A549 (cell line): ENCODE results near the gene DDX39B. TPM values are rescaled to one million over a fixed set of nuclear protein-coding genes. Genes with fewer than 3 reads are reported as not detected.

Experiments
- ATAC-seq, 2 experiments: fragments of 200-7000 bp in 1 of 2; fragments of >200 bp in 1 of 2; cut with Nextera tagmentation in 1 of 2; cut with Tn5 transposase in 1 of 2; 3 replicates each; pipeline versions ENCODE4 v1.8.0 to v1.9.1; 2018 to 2020; ENCODE audit warnings: mild to moderate bottlenecking in 1 of 2, moderate library complexity in 1 of 2
- CTCF ChIA-PET: fragments of 300-600 bp; sonication (Branson Sonifier 250); formaldehyde crosslinking; extraction: SDS; loops from one replicate; lab custom pipeline; 2021; ENCODE audit warnings: antibody characterized with exemption, inconsistent platforms; lab: Yijun Ruan, JAX
- POLR2A ChIA-PET: fragments of 350-600 bp; formaldehyde crosslinking; extraction: SDS; loops from one replicate; lab custom pipeline; 2021; ENCODE audit warnings: antibody characterized with exemption, inconsistent platforms; lab: Yijun Ruan, JAX
- DNase-seq, 2 experiments: peaks; one replicate each; pipeline versions ENCODE4 v3.0.0 to v3.0.0-alpha.2; 2011 to 2016; ENCODE audit warnings: low read depth in 1 of 2, low spot score in 1 of 2
- FAIRE-seq: peaks from 2 replicates; lab custom pipeline; 2011; peaks lifted over from hg19 to GRCh38; lab: Jason Lieb, UNC
- H3K27ac ChIP-seq, 2 experiments: fragments of >200 bp; sonication (Bioruptor Twin); formaldehyde crosslinking; 3 replicates each; pipeline ENCODE4 v1.5.1; 2016 to 2017
- H3K4me1 ChIP-seq: fragments of >200 bp; sonication (Bioruptor Twin); formaldehyde crosslinking; 3 replicates; pipeline ENCODE4 v1.6.1; 2016
- H3K4me2 ChIP-seq: fragments of >200 bp; sonication (Bioruptor Twin); formaldehyde crosslinking; 3 replicates; pipeline ENCODE4 v1.6.1; 2016
- H3K4me3 ChIP-seq: fragments of >200 bp; sonication (Bioruptor Twin); formaldehyde crosslinking; 3 replicates; pipeline ENCODE4 v1.5.1; 2016
- H3K9me3 ChIP-seq: fragments of >200 bp; sonication (Bioruptor Twin); formaldehyde crosslinking; 3 replicates; pipeline ENCODE4 v1.6.1; 2016
- ATOH8 ChIP-seq: fragments of 250-450 bp; sonication (Bioruptor Pico); IDR thresholded peaks from 2 replicates; pipeline ENCODE4 v1.5.0; 2020; ENCODE audit warnings: low read depth, mild to moderate bottlenecking, moderate library complexity
- BHLHE40 ChIP-seq: IDR thresholded peaks from 2 replicates; pipeline ENCODE4 v1.6.1; 2012; ENCODE audit warnings: low read depth, low read length, inconsistent platforms
- CTCF ChIP-seq: fragments of >200 bp; sonication (Bioruptor Twin); formaldehyde crosslinking; IDR thresholded peaks from 3 replicates; pipeline ENCODE4 v1.5.1; 2016
- EHMT2 ChIP-seq: fragments of 200-600 bp; sonication (generic); IDR thresholded peaks from 2 replicates; pipeline ENCODE4 v1.6.1; 2016; ENCODE audit warnings: antibody characterized with exemption, low read depth, mild to moderate bottlenecking, moderate library complexity
- EP300 ChIP-seq, 2 experiments: fragments of >200 bp; sonication (Bioruptor Twin); formaldehyde crosslinking; IDR thresholded peaks; 2 replicates in 1 of 2; 3 replicates in 1 of 2; pipeline ENCODE4 v1.6.1; 2016 to 2017
- FOSB ChIP-seq: fragments of 250-450 bp; sonication (Bioruptor Pico); IDR thresholded peaks from 2 replicates; pipeline ENCODE4 v1.5.0; 2020; ENCODE audit warnings: mild to moderate bottlenecking, moderate library complexity
- FOSL2 ChIP-seq, 2 experiments: fragments of 450-650 bp in 1 of 2; fragments of >200 bp in 1 of 2; sonication (Bioruptor Twin) in 1 of 2; formaldehyde crosslinking; IDR thresholded peaks; 2 replicates each; pipeline versions ENCODE4 v1.5.0 to v1.6.1; 2016 to 2020; ENCODE audit warnings: mild to moderate bottlenecking in 1 of 2, moderate library complexity in 1 of 2
- FOXS1 ChIP-seq: fragments of 250-450 bp; sonication (Bioruptor Pico); IDR thresholded peaks from 2 replicates; pipeline ENCODE4 v1.5.0; 2020; ENCODE audit warnings: mild to moderate bottlenecking, moderate library complexity
- GATA3 ChIP-seq: IDR thresholded peaks from 2 replicates; pipeline ENCODE4 v1.6.1; 2012; ENCODE audit warnings: borderline replicate concordance
- HEYL ChIP-seq: fragments of 250-450 bp; sonication (Bioruptor Pico); IDR thresholded peaks from 2 replicates; pipeline ENCODE4 v1.8.0; 2021; ENCODE audit warnings: mild to moderate bottlenecking, moderate library complexity
- HOXB5 ChIP-seq: fragments of 250-450 bp; sonication (Bioruptor Pico); IDR thresholded peaks from 2 replicates; pipeline ENCODE4 v1.5.0; 2020; ENCODE audit warnings: mild to moderate bottlenecking, moderate library complexity
- JUNB ChIP-seq: fragments of >200 bp; sonication (Bioruptor Twin); formaldehyde crosslinking; IDR thresholded peaks from 2 replicates; pipeline ENCODE4 v1.6.1; 2016
- NFE2L2 ChIP-seq: fragments of 150-350 bp; conservative IDR thresholded peaks from 2 replicates; pipeline ENCODE4 v1.6.1; 2014; ENCODE audit warnings: low read length
- NPAS2 ChIP-seq: fragments of 250-450 bp; sonication (Bioruptor Pico); IDR thresholded peaks from 2 replicates; pipeline ENCODE4 v1.8.0; 2022; ENCODE audit warnings: mild to moderate bottlenecking, moderate library complexity, borderline replicate concordance
- NR3C1 ChIP-seq: fragments of >200 bp; sonication (Bioruptor Twin); formaldehyde crosslinking; IDR thresholded peaks from 3 replicates; pipeline ENCODE4 v1.6.1; 2017
- RAD21 ChIP-seq, 2 experiments: fragments of >200 bp in 1 of 2; sonication (Bioruptor Twin) in 1 of 2; formaldehyde crosslinking in 1 of 2; IDR thresholded peaks in 1 of 2; conservative IDR thresholded peaks in 1 of 2; 2 replicates in 1 of 2; 3 replicates in 1 of 2; pipeline ENCODE4 v1.6.1; 2012 to 2018; ENCODE audit warnings: inconsistent platforms in 1 of 2
- RNF2 ChIP-seq: fragments of 200-600 bp; sonication (generic); IDR thresholded peaks from 2 replicates; pipeline ENCODE4 v1.6.1; 2016; ENCODE audit warnings: low read depth, mild to moderate bottlenecking, antibody characterized with exemption, moderate library complexity, borderline replicate concordance
- SREBF2 ChIP-seq: fragments of 450-650 bp; IDR thresholded peaks from 2 replicates; pipeline ENCODE4 v1.6.1; 2014; ENCODE audit warnings: mild to moderate bottlenecking, moderate library complexity
- TFCP2L1 ChIP-seq: fragments of 250-450 bp; sonication (Bioruptor Pico); IDR thresholded peaks from 2 replicates; pipeline ENCODE4 v1.5.0; 2021; ENCODE audit warnings: mild to moderate bottlenecking
- ZSCAN20 ChIP-seq: fragments of 250-450 bp; sonication (Bioruptor Pico); IDR thresholded peaks from 2 replicates; pipeline ENCODE4 v1.8.0; 2022; ENCODE audit warnings: mild to moderate bottlenecking, moderate library complexity
- WGBS: methylation state at CpG from one replicate; pipeline ENCODE4 v1.1.6; 2017; ENCODE audit errors: missing lambda C conversion rate; 5-methylcytosine and 5-hydroxymethylcytosine counted together
- polyA plus RNA-seq, 4 experiments: library from polyadenylated mRNA; depleted of rRNA in 3 of 4; stranded (reverse); fragments of >200 nt; fragmentation: RNase III in 1 of 4; extraction: RNeasy Plus Mini Kit Qiagen cat#74134 plus additional on column Dnase treatment in 1 of 4; gene quantifications; 2 replicates in 3 of 4; 3 replicates in 1 of 4; pipeline ENCODE4 v1.2.3, GENCODE V29; 2011 to 2017
- TF ChIP-seq, protein P1 (sequence below): IDR thresholded peaks from 2 replicates; pipeline ENCODE4 v1.6.1; 2012; ENCODE audit warnings: low read depth, borderline replicate concordance

The DDX39B gene
- polyA plus RNA-seq, 2 of the 4 experiments (the other 2 are of a cell fraction): 267 to 441 TPM

DNA sequence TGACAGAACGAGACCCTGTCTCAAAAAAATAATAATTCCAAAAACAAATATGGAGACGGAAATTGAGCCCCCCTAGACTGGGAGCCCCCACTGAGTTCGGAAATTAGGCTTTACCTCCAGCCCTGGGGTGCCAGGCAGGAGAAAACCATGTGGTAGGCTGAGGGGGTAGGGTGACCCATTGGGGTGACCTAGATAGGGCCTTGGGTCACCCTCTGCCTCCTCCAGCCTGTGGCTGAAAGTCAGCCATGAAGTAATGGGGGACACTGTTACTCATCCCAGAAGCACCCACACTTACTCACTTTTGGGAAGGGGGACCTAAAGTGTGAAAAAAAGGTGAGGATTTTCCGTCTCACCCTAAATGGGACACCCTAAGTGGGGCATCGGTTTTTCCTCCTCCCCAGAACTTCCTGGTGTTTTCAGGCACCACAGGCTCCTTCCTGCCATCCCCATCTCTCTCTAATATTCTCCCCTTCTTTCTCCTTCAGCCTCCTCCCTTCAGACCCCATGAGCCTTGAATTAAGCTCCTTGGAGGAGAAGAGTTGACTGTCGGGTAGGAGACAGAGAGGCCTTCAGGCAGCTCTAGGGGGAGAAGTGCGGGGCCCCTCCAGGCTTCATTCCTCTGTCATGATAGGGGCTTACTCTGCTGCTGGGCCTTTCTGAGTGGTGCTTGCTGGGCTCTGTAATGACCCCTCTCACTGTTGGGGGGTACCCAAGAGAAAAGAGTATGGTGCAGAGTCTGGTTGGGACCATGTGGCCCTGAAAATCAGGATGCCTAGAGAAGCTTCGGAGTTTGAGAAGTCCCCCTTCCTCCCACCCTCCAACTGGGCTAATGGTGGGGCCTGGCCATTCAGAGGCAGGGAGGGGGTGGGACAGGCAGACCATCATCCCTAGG is 38.0 kb upstream of the DDX39B start:
- ChIA-PET POLR2A (interaction anchor here (1.0 to 1.2 kb wide), 2 partner anchors 37 to 235 kb away, joined by 3 read pairs; partner anchors contain the start of genes DDX39B, HSPA1A and HSPA1L), CTCF (interaction anchor here (0.7 to 18.3 kb wide), 13 partner anchors 10 to 199 kb away, joined by 3 to 338 read pairs (median 6); partner anchors contain the start of genes ATP6V1G2, LTA, NCR3 and NFKBIL1)
- FAIRE-seq (no peak), DNase-seq (no peak), ATAC-seq (no peak)
- Histone ChIP-seq H3K27ac (no peak overlapping the region), H3K4me3 (no peak overlapping the region), H3K9me3 (no peaks in the 10 kb centered on the region), H3K4me1 (peaks cover 6% of the 10 kb centered on the region; the same call in 1 of the 3 replicates), H3K4me2 (no peak overlapping the region; the same call in 2 of the 3 replicates)
- 83% methylated on average over 7 of the region's 8 CpGs for WGBS
- TF ChIP-seq JUNB: no peak
- TF ChIP-seq SREBF2: no peak
- TF ChIP-seq BHLHE40: no peak
- TF ChIP-seq ATOH8 (CRISPR knock-in tag): no peak
- TF ChIP-seq NPAS2: no peak
- TF ChIP-seq FOXS1 (CRISPR knock-in tag): no peak
- no peak for TF ChIP-seq NR3C1
- TF ChIP-seq EP300 (IDR thresholded peaks at IDR 0.05): no peak
- no peak for TF ChIP-seq FOSL2 (IDR thresholded peaks at IDR 0.05)
- TF ChIP-seq FOSL2 (CRISPR knock-in tag; IDR thresholded peaks at IDR 0.05): no peak
- no peak for TF ChIP-seq HEYL (CRISPR knock-in tag)

DNA sequence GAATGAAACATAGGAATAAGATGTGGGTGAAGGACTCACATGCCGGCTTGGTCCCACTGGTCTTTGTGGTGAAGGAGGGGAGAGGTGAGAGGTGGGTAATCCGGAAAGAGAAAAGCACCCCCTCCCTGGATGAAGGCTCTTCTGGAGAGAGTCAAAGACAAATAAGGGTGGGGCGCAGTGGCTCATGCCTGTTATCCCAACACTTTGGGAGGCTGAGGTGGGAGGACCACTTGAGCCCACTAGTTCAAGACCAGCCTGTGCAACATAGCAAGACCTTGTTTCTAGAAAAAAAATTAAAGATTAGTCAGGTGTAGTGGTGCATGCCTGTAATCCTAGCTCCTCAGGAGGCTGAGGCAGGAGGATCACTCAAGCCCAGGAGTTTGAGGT is 37.3 kb upstream of the DDX39B start:
- Histone ChIP-seq H3K4me3 (no peak overlapping the region), H3K4me1 (peaks cover 6% of the 10 kb centered on the region; the same call in 1 of the 3 replicates), H3K4me2 (no peak overlapping the region), H3K9me3 (no peaks in the 10 kb centered on the region), H3K27ac (no peak overlapping the region)
- FAIRE-seq (no peak), ATAC-seq (no peak), DNase-seq (no peak)
- TF ChIP-seq JUNB: no peak
- no peak for TF ChIP-seq FOSB (CRISPR knock-in tag)
- TF ChIP-seq RNF2: no peak
- ChIA-PET CTCF (interaction anchor here (1.6 to 18.3 kb wide), 4 partner anchors 9 to 30 kb away, joined by 4 to 338 read pairs (median 43); partner anchors contain the start of genes LTA and NCR3), POLR2A (interaction anchor here (1.2 kb wide), 1 partner anchor 37 kb away, joined by 3 read pairs; the partner anchor contains the start of gene DDX39B)
- 89% methylated on average over 3 of the region's 3 CpGs for WGBS

GRCh38 chr6:31578184-31579118 is 36.6 kb upstream of the DDX39B start:
- FAIRE-seq (no peak), DNase-seq (no peak), ATAC-seq (no peak)
- Histone ChIP-seq H3K4me3 (no peak overlapping the region), H3K27ac (no peak overlapping the region), H3K9me3 (no peaks in the 10 kb centered on the region), H3K4me2 (no peak overlapping the region), H3K4me1 (peaks cover 6% of the 10 kb centered on the region; the same call in 1 of the 3 replicates)
- WGBS: 56% methylated on average over 12 of the region's 12 CpGs
- ChIA-PET POLR2A (no interaction called here), CTCF (interaction anchor here (3.2 to 18.3 kb wide), 4 partner anchors 9 to 32 kb away, joined by 18 to 338 read pairs (median 43); partner anchors contain the start of genes ATP6V1G2, LTA, NCR3 and NFKBIL1)
- TF ChIP-seq ZSCAN20 (no peak), RAD21 (conservative IDR thresholded peaks at IDR 0.05 in 1 of 2, IDR thresholded peaks at IDR 0.05 in 1 of 2) (no peak), NR3C1 (no peak), HOXB5 (CRISPR knock-in tag) (no peak), SREBF2 (no peak), CTCF (no peak), HEYL (CRISPR knock-in tag) (no peak), EHMT2 (no peak), NFE2L2 (no peak), TFCP2L1 (CRISPR knock-in tag) (no peak), GATA3 (no peak)
- TF ChIP-seq, protein P1, sequence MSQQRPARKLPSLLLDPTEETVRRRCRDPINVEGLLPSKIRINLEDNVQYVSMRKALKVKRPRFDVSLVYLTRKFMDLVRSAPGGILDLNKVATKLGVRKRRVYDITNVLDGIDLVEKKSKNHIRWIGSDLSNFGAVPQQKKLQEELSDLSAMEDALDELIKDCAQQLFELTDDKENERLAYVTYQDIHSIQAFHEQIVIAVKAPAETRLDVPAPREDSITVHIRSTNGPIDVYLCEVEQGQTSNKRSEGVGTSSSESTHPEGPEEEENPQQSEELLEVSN: no peak
